ENCODE measurements around the gene LRRC59.

LRRC59 gene

DNA sequence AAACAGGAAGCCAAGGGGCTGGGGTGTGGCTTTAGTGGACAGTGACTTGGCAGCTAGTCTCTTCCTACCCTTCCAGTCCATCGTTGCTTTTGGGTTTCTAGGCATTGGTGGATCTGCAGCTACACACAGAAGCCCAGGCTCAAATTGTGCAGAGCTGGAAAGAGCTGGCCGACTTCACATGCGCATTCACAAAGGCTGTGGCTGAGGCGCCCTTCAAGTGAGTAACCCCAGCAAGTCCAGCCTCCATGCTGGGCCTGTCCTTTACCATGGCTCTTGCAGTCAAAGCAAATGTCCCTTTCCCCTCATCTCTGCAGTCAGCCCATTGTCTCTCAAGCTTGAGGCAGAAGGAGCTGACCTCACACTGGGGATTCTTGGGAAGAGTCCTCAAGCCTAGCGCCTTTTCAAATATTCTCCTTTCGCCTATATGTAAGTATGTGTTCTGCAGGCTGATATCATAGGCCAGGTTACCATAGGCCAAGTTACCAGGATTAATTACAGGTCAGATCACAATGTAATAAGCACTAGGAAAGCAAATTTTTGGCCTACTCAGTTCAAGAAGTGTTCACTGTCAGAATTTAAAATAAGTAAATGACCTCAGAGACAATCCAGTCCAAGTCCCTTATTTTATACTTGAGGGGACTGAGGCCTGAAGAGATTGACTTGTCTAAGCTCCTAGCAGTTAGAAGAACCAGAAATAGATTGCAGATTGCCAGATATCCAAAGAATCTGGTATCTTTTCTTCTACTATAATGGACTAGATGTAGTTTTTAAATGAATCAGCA is 17.8 kb downstream of the LRRC59 start:
- TF ChIP-seq, protein P1, sequence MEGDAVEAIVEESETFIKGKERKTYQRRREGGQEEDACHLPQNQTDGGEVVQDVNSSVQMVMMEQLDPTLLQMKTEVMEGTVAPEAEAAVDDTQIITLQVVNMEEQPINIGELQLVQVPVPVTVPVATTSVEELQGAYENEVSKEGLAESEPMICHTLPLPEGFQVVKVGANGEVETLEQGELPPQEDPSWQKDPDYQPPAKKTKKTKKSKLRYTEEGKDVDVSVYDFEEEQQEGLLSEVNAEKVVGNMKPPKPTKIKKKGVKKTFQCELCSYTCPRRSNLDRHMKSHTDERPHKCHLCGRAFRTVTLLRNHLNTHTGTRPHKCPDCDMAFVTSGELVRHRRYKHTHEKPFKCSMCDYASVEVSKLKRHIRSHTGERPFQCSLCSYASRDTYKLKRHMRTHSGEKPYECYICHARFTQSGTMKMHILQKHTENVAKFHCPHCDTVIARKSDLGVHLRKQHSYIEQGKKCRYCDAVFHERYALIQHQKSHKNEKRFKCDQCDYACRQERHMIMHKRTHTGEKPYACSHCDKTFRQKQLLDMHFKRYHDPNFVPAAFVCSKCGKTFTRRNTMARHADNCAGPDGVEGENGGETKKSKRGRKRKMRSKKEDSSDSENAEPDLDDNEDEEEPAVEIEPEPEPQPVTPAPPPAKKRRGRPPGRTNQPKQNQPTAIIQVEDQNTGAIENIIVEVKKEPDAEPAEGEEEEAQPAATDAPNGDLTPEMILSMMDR (IDR thresholded peaks at IDR 0.05; ENCODE audit: low read depth, low read length): no peak
- DNase-seq: no peak
- Histone ChIP-seq H3K9me3 (no peaks in the 10 kb centered on the region), H3K27me3 (no peaks in the 10 kb centered on the region), H3K4me1 (no peaks in the 10 kb centered on the region), H3K4me3 (ENCODE audit: low read depth, low read length) (no peak overlapping the region), H3K36me3 (peaks cover 49% of the 10 kb centered on the region)

DNA sequence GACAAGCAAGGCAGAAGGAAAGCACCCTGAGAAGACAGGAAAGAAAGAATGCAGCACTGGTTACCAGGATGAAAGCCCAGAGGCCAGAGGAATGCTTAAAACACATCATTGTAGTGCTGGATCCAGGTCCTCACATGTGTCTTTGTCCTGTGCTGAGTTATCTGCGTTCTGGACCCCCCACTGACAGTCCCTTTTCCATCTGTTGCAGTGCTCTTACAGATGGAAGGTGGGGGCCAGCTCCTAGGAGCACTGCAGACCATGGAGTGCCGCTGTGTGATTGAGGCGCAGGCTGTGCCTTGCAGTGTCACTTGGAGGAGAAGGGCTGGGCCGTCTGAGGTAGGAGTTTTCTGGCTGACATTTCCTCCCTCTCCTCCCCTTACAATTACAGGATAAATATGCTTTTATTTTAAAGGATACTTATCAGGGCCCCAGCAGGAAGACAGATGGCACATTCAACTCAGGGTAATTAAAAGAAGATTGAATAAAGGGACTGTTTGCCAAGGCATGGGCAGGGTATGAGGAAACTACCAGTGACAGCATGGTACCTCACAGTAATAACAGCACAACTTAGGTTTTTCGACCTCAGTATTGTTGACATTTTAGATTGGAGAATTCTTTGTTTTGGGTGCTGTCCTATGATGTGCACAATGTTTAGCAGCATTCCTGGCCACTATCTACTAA is 21.3 kb downstream of the LRRC59 start:
- H3K27me3 ChIP-seq: no peaks in the 10 kb centered on the region
- peaks cover 28% of the 10 kb centered on the region for H3K36me3 ChIP-seq
- no peaks in the 10 kb centered on the region for H3K9me3 ChIP-seq
- H3K4me1 ChIP-seq: 0 out of 2 replicates have a peak, but pooled peaks cover 2% of the 10 kb centered on the region
- no peak for DNase-seq
- TF ChIP-seq, protein P1 (IDR thresholded peaks at IDR 0.05; ENCODE audit: low read depth, low read length): no peak
- H3K4me3 ChIP-seq (ENCODE audit: low read depth, low read length): no peak overlapping the region

GRCh38 chr17:50373705-50374104 is 23.6 kb downstream of the LRRC59 start:
- H3K9me3 ChIP-seq: no peaks in the 10 kb centered on the region
- no peak for DNase-seq
- no peaks in the 10 kb centered on the region for H3K27me3 ChIP-seq
- H3K4me1 ChIP-seq: 0 out of 2 replicates have a peak, but pooled peaks cover 2% of the 10 kb centered on the region
- TF ChIP-seq, protein P1 (IDR thresholded peaks at IDR 0.05; ENCODE audit: low read depth, low read length): no peak
- peaks cover 30% of the 10 kb centered on the region for H3K36me3 ChIP-seq
- peak overlapping the region; percentile 97 for H3K4me3 ChIP-seq (ENCODE audit: low read depth, low read length)

- H3K4me1 ChIP-seq: 0 out of 2 replicates have a peak, but pooled peaks cover 2% of the 10 kb centered on the region
- TF ChIP-seq, protein P1 (IDR thresholded peaks at IDR 0.05; ENCODE audit: low read depth, low read length): no peak
- peaks cover 38% of the 10 kb centered on the region for H3K36me3 ChIP-seq
- no peaks in the 10 kb centered on the region for H3K9me3 ChIP-seq
- peak; percentile 81 for DNase-seq
- peak within 1 kb of the TSS; percentile 97 for H3K4me3 ChIP-seq (ENCODE audit: low read depth, low read length)
- no peaks in the 10 kb centered on the region for H3K27me3 ChIP-seq
Measured at GRCh38 chr17:50372758-50373556, 24.4 kb downstream of the LRRC59 start, which contains the start of the genes EME1 and MRPL27. Gene EME1 (plus strand): TSS chr17:50373229. CDS start chr17:50375209, 1,980 bp downstream. Gene MRPL27 (minus strand): TSS chr17:50373184. CDS start chr17:50373170, 14 bp downstream.

GRCh38 chr17:50372222-50372757 is 25.0 kb downstream of the LRRC59 start:
- Histone ChIP-seq H3K27me3 (no peaks in the 10 kb centered on the region), H3K9me3 (no peaks in the 10 kb centered on the region), H3K36me3 (peaks cover 44% of the 10 kb centered on the region), H3K4me1 (0 out of 2 replicates have a peak, but pooled peaks cover 2% of the 10 kb centered on the region), H3K4me3 (ENCODE audit: low read depth, low read length) (peak overlapping the region; percentile 97)
- TF ChIP-seq, protein P1 (IDR thresholded peaks at IDR 0.05; ENCODE audit: low read depth, low read length): no peak
- no peak for DNase-seq
